ENCODE measurements around the gene IGFBPL1. TPM values are rescaled to one million over a fixed set of nuclear protein-coding genes. Genes with fewer than 3 reads are reported as not detected.
A peak's percentile ranks its signal among the peaks of the same experiment; 100 is the strongest.

IGFBPL1 gene
- total RNA-seq, 1 donor from 2014 or later, result 26.6 TPM

GRCh38 chr9:38357350-38358114, 66.7 kb downstream of the IGFBPL1 start:
- Histone ChIP-seq H3K36me3 (no peaks in the 10 kb centered on the region), H3F3A (ENCODE audit: low read depth) (no peaks in the 10 kb centered on the region), H3K27ac (no peak overlapping the region), H4K20me1 (ENCODE audit: low read depth) (no peaks in the 10 kb centered on the region), H3K79me2 (ENCODE audit: low read depth) (no peaks in the 10 kb centered on the region), H3K4me2 (no peak overlapping the region), H3K9me3 (ENCODE audit: low read depth) (no peaks in the 10 kb centered on the region), H3K9ac (no peak overlapping the region), H3K27me3 (no peaks in the 10 kb centered on the region), H3K4me1 (peaks cover 32% of the 10 kb centered on the region), H2AFZ (replicated peaks) (no peak overlapping the region), H3K4me3 (no peak overlapping the region)
- peaks cover 11% of the 10 kb centered on the region for H3K27me3 Mint-ChIP-seq (ENCODE audit: insufficient read depth, low read depth)
- no peak overlapping the region for H3K4me3 Mint-ChIP-seq
- H3K4me1 Mint-ChIP-seq, result peaks cover 56% of the 10 kb centered on the region
- H3K36me3 Mint-ChIP-seq, result no peaks in the 10 kb centered on the region
- no peak for DNase-seq (ENCODE audit: low spot score)
- H3K27ac Mint-ChIP-seq, result peak overlapping the region; percentile 5
- H3K9me3 Mint-ChIP-seq, result no peaks in the 10 kb centered on the region
- TF ChIP-seq EZH2 (IDR thresholded peaks at IDR 0.05) (no peak), EZH2phosphoT487 (IDR thresholded peaks at IDR 0.05) (no peak), CTCF (IDR thresholded peaks at IDR 0.05) (no peak)

GRCh38 chr9:38356851-38357250, 67.4 kb downstream of the IGFBPL1 start:
- H3K27me3 Mint-ChIP-seq (ENCODE audit: insufficient read depth, low read depth), result peaks cover 11% of the 10 kb centered on the region
- no peak overlapping the region for H3K4me3 ChIP-seq
- H3K9me3 ChIP-seq (ENCODE audit: low read depth), result no peaks in the 10 kb centered on the region
- peaks cover 52% of the 10 kb centered on the region for H3K4me1 Mint-ChIP-seq
- no peak overlapping the region for H3K4me2 ChIP-seq
- no peak overlapping the region for H3K4me3 Mint-ChIP-seq
- no peaks in the 10 kb centered on the region for H3K79me2 ChIP-seq (ENCODE audit: low read depth)
- H3K4me1 ChIP-seq, result peaks cover 32% of the 10 kb centered on the region
- no peak for DNase-seq (ENCODE audit: low spot score)
- H3K9me3 Mint-ChIP-seq, result no peaks in the 10 kb centered on the region
- H3F3A ChIP-seq (ENCODE audit: low read depth), result no peaks in the 10 kb centered on the region
- TF ChIP-seq EZH2phosphoT487 (IDR thresholded peaks at IDR 0.05) (no peak), EZH2 (IDR thresholded peaks at IDR 0.05) (no peak), CTCF (IDR thresholded peaks at IDR 0.05) (no peak)
- no peak overlapping the region for H3K27ac Mint-ChIP-seq
- H3K36me3 ChIP-seq, result no peaks in the 10 kb centered on the region
- H4K20me1 ChIP-seq (ENCODE audit: low read depth), result no peaks in the 10 kb centered on the region
- H3K27me3 ChIP-seq, result peaks cover 2% of the 10 kb centered on the region
- no peak overlapping the region for H2AFZ ChIP-seq (replicated peaks)
- H3K27ac ChIP-seq, result no peak overlapping the region
- H3K9ac ChIP-seq, result no peak overlapping the region
- H3K36me3 Mint-ChIP-seq, result no peaks in the 10 kb centered on the region

Other genes with a start within 250 kb of the IGFBPL1 start
- 32.9 and 44.0 TPM in 2 replicates for gene ALDH1B1, start 31.8 kb downstream of the IGFBPL1 start, total RNA-seq (ENCODE audit: low replicate concordance)
- gene ANKRD18A, start 196.1 kb upstream of the IGFBPL1 start, total RNA-seq (ENCODE audit: low replicate concordance), result 2.3 and 3.0 TPM in 2 replicates

Measured in neural progenitor cell (in vitro differentiated cells).